GM12878 (cell line): ENCODE measurements around the gene CD9. TPM values are rescaled to one million over a fixed set of nuclear protein-coding genes. Genes with fewer than 3 reads are reported as not detected.

Source experiments
- BMI1 ChIP-seq: fragments of 450-650 bp; IDR thresholded peaks from 2 replicates; pipeline ENCODE4 v1.6.1; 2016; ENCODE audit warnings: mild to moderate bottlenecking, moderate library complexity, borderline replicate concordance
- CBX3 ChIP-seq: fragments of 200-600 bp; sonication (generic); IDR thresholded peaks from 2 replicates; pipeline ENCODE4 v1.6.1; 2016; ENCODE audit warnings: low read depth, borderline replicate concordance
- CEBPB ChIP-seq, 2 experiments: fragments of 150-350 bp in 1 of 2; IDR thresholded peaks; 2 replicates each; pipeline ENCODE4 v1.6.1; 2012 to 2014; ENCODE audit warnings: low read depth in 2 of 2, low read length in 2 of 2, borderline replicate concordance in 1 of 2, inconsistent platforms in 1 of 2
- CTCF ChIP-seq, 3 experiments: IDR thresholded peaks in 2 of 3; conservative IDR thresholded peaks in 1 of 3; 2 replicates each; pipeline ENCODE4 v1.5.1; 2011; ENCODE audit warnings: low read depth in 3 of 3, low read length in 3 of 3, mild to moderate bottlenecking in 3 of 3, control low read depth in 2 of 3, moderate library complexity in 2 of 3, inconsistent platforms in 1 of 3, mixed read lengths in 1 of 3; ENCODE audit not compliant: control insufficient read depth in 2 of 3, insufficient read depth in 1 of 3; ENCODE audit errors: extremely low read depth in 1 of 3
- E2F8 ChIP-seq: fragments of 450-650 bp; IDR thresholded peaks from 2 replicates; pipeline ENCODE4 v1.6.1; 2018; ENCODE audit warnings: mild to moderate bottlenecking, low read depth, moderate library complexity; ENCODE audit not compliant: partially characterized antibody
- EED ChIP-seq: sonication (generic); IDR thresholded peaks from 2 replicates; pipeline ENCODE4 v1.6.1; 2016; ENCODE audit warnings: antibody characterized with exemption, low read depth
- HCFC1 ChIP-seq: fragments of 150-350 bp; IDR thresholded peaks from 2 replicates; pipeline ENCODE4 v1.6.1; 2014; ENCODE audit warnings: low read length
- JUNB ChIP-seq: IDR thresholded peaks from 2 replicates; pipeline ENCODE4 v1.6.1; 2016; ENCODE audit warnings: antibody characterized with exemption, mild to moderate bottlenecking
- MEF2A ChIP-seq: IDR thresholded peaks from 2 replicates; pipeline ENCODE4 v1.6.1; 2011; ENCODE audit warnings: low read depth, mild to moderate bottlenecking, low read length, moderate library complexity; ENCODE audit not compliant: insufficient read depth
- MTA2 ChIP-seq: fragments of 450-650 bp; IDR thresholded peaks from 2 replicates; pipeline ENCODE4 v1.6.1; 2016; ENCODE audit warnings: low read depth, mild to moderate bottlenecking, moderate library complexity
- MTA3 ChIP-seq: IDR thresholded peaks from 2 replicates; pipeline ENCODE4 v1.6.1; 2012; ENCODE audit warnings: low read length, inconsistent platforms, borderline replicate concordance
- NR2F1 ChIP-seq: fragments of 450-650 bp; conservative IDR thresholded peaks from 2 replicates; pipeline ENCODE4 v1.6.1; 2017; ENCODE audit warnings: mild to moderate bottlenecking
- NRF1 ChIP-seq: conservative IDR thresholded peaks from 2 replicates; pipeline ENCODE4 v1.6.1; 2011; ENCODE audit warnings: mild to moderate bottlenecking, low read depth, low read length, improper control_type of control experiment
- POLR2AphosphoS2 ChIP-seq: IDR thresholded peaks from 2 replicates; pipeline ENCODE4 v1.6.1; 2011; ENCODE audit warnings: low read depth, mild to moderate bottlenecking, low read length, improper control_type of control experiment, moderate library complexity
- RFX5 ChIP-seq: IDR thresholded peaks from 2 replicates; pipeline ENCODE4 v1.6.1; 2011; ENCODE audit warnings: low read depth, low read length, improper control_type of control experiment
- SP1 ChIP-seq: IDR thresholded peaks from one replicate; pipeline ENCODE4 v1.6.1; 2011; ENCODE audit warnings: low read depth, low read length
- SREBF1 ChIP-seq: IDR thresholded peaks from 2 replicates; pipeline ENCODE4 v1.6.1; 2012; ENCODE audit warnings: mild to moderate bottlenecking, low read length
- STAT3 ChIP-seq: IDR thresholded peaks from 2 replicates; pipeline ENCODE4 v1.6.1; 2011; ENCODE audit warnings: low read depth, low read length, improper control_type of control experiment
- YBX1 ChIP-seq: fragments of 450-650 bp; IDR thresholded peaks from 2 replicates; pipeline ENCODE4 v1.6.1; 2016; ENCODE audit warnings: antibody characterized with exemption
- ZNF24 ChIP-seq: fragments of 450-650 bp; IDR thresholded peaks from 2 replicates; pipeline ENCODE4 v1.6.1; 2017; ENCODE audit warnings: antibody characterized with exemption, mild to moderate bottlenecking
- polyA plus RNA-seq, 11 experiments: library from polyadenylated mRNA; depleted of rRNA in 4 of 11; unstranded in 6 of 11; stranded (reverse) in 5 of 11; fragments of >200 nt; fragmentation: Nextera tagmentation in 4 of 11; fragmentation: Illumina TruSeq in 1 of 11; extraction: Ambion mirVana in 4 of 11; extraction: Trizol in 1 of 11; gene quantifications; 1 replicate in 1 of 11; 2 replicates in 10 of 11; pipeline versions ENCODE4 v1.2.1 to v1.2.3, GENCODE V29; 2011 to 2016; ENCODE audit warnings: inconsistent platforms in 2 of 11, missing spikeins in 2 of 11, low read depth in 1 of 11
- total RNA-seq, 4 experiments: library from RNA; depleted of rRNA in 3 of 4; stranded (reverse); fragments of >200 nt in 3 of 4; fragmentation: Illumina TruSeq in 1 of 4; extraction: Trizol in 1 of 4; gene quantifications; 2 replicates each; pipeline versions ENCODE4 v1.2.1 to v1.2.3, GENCODE V29; 2013 to 2021
- TF ChIP-seq, protein P1 (sequence below): IDR thresholded peaks from 2 replicates; pipeline ENCODE4 v1.6.1; 2012; ENCODE audit warnings: mild to moderate bottlenecking, low read depth, low read length
- TF ChIP-seq, protein P2 (sequence below): IDR thresholded peaks from 2 replicates; pipeline ENCODE4 v1.6.1; 2011; ENCODE audit warnings: low read depth, low read length, improper control_type of control experiment, borderline replicate concordance

The CD9 gene
- total and polyA plus RNA-seq, 10 of the 15 experiments (the other 5 are each of a cell fraction or from before 2014, with no cell fraction given), result 4.8 to 29.9 (median 9.7) TPM

- TF ChIP-seq, protein P1, sequence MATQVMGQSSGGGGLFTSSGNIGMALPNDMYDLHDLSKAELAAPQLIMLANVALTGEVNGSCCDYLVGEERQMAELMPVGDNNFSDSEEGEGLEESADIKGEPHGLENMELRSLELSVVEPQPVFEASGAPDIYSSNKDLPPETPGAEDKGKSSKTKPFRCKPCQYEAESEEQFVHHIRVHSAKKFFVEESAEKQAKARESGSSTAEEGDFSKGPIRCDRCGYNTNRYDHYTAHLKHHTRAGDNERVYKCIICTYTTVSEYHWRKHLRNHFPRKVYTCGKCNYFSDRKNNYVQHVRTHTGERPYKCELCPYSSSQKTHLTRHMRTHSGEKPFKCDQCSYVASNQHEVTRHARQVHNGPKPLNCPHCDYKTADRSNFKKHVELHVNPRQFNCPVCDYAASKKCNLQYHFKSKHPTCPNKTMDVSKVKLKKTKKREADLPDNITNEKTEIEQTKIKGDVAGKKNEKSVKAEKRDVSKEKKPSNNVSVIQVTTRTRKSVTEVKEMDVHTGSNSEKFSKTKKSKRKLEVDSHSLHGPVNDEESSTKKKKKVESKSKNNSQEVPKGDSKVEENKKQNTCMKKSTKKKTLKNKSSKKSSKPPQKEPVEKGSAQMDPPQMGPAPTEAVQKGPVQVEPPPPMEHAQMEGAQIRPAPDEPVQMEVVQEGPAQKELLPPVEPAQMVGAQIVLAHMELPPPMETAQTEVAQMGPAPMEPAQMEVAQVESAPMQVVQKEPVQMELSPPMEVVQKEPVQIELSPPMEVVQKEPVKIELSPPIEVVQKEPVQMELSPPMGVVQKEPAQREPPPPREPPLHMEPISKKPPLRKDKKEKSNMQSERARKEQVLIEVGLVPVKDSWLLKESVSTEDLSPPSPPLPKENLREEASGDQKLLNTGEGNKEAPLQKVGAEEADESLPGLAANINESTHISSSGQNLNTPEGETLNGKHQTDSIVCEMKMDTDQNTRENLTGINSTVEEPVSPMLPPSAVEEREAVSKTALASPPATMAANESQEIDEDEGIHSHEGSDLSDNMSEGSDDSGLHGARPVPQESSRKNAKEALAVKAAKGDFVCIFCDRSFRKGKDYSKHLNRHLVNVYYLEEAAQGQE, result no peak
- peak; percentile 67 for TF ChIP-seq NR2F1
- TF ChIP-seq RFX5, result no peak
- TF ChIP-seq CEBPB (IDR thresholded peaks at IDR 0.05; ENCODE audit: borderline replicate concordance in 1 of 2, low read depth in 2 of 2, low read length in 2 of 2), result no peak
- TF ChIP-seq POLR2AphosphoS2, result no peak
- TF ChIP-seq CBX3, result no peak
- no peak for TF ChIP-seq STAT3
- peak; percentile 93 for TF ChIP-seq EED
- TF ChIP-seq SREBF1, result no peak
- peak; percentile 89 for TF ChIP-seq JUNB
- peak; percentile 98 for TF ChIP-seq MEF2A
- TF ChIP-seq HCFC1, result no peak
- no peak for TF ChIP-seq YBX1
- no peak for TF ChIP-seq E2F8
- TF ChIP-seq BMI1, result no peak
- TF ChIP-seq, protein P2, sequence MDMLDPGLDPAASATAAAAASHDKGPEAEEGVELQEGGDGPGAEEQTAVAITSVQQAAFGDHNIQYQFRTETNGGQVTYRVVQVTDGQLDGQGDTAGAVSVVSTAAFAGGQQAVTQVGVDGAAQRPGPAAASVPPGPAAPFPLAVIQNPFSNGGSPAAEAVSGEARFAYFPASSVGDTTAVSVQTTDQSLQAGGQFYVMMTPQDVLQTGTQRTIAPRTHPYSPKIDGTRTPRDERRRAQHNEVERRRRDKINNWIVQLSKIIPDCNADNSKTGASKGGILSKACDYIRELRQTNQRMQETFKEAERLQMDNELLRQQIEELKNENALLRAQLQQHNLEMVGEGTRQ, result no peak
- no peak for TF ChIP-seq CTCF (IDR thresholded peaks at IDR 0.05 in 2 of 3, conservative IDR thresholded peaks at IDR 0.05 in 1 of 3; ENCODE audit: control insufficient read depth in 2 of 3, extremely low read depth in 1 of 3, insufficient read depth in 1 of 3, low read depth in 3 of 3, low read length in 3 of 3)
- peak; percentile 48; the same call in 1 of the 2 replicates for TF ChIP-seq MTA3
- peak; percentile 25 for TF ChIP-seq SP1
- TF ChIP-seq MTA2, result peak; percentile 70; the same call in 1 of the 2 replicates
- no peak for TF ChIP-seq NRF1
- no peak for TF ChIP-seq ZNF24
These were observed 32.6 kb upstream of the CD9 start (continued) for GRCh38 chr12:6167327-6168280.
